WTC11 (cell line): ENCODE results near the gene PROCR. TPM values are rescaled to one million over a fixed set of nuclear protein-coding genes. Genes with fewer than 3 reads are reported as not detected.

Experiments used
- ATAC-seq: fragments of 200-7000 bp; cut with Tn5 transposase; 2 replicates; pipeline ENCODE4 v1.10.0; 2021; ENCODE audit warnings: mild to moderate bottlenecking, moderate library complexity
- CTCF ChIA-PET: fragments of 300-600 bp; sonication (Branson Sonifier 250); formaldehyde crosslinking; loops from one replicate; lab custom pipeline; 2021; ENCODE audit warnings: antibody characterized with exemption; lab: Charles Lee
- POLR2A ChIA-PET: fragments of 350-600 bp; sonication (Branson Sonifier 250); formaldehyde crosslinking; loops from one replicate; lab custom pipeline; 2021; ENCODE audit warnings: antibody characterized with exemption; lab: Charles Lee
- DNase-seq: peaks from one replicate; pipeline ENCODE4 v3.0.0; 2021; ENCODE audit warnings: low spot score
- H3K27ac Mint-ChIP-seq: 2 replicates; pipeline ENCODE4 v1.8.0; 2021; ENCODE audit warnings: mixed read lengths
- H3K27me3 Mint-ChIP-seq: 2 replicates; pipeline ENCODE4 v1.8.0; 2021; ENCODE audit warnings: low read depth, mild to moderate bottlenecking, moderate library complexity, mixed read lengths
- H3K36me3 Mint-ChIP-seq: 2 replicates; pipeline ENCODE4 v1.8.0; 2021; ENCODE audit warnings: mixed read lengths
- H3K4me1 Mint-ChIP-seq: 2 replicates; pipeline ENCODE4 v1.8.0; 2022; ENCODE audit warnings: mixed read lengths
- H3K4me3 Mint-ChIP-seq: 2 replicates; pipeline ENCODE4 v1.8.0; 2021; ENCODE audit warnings: mild to moderate bottlenecking, moderate library complexity, mixed read lengths
- H3K9me3 Mint-ChIP-seq: 2 replicates; pipeline ENCODE4 v1.8.0; 2021; ENCODE audit warnings: mixed read lengths
- ELF4 ChIP-seq: sonication (generic); formaldehyde crosslinking; IDR thresholded peaks from 2 replicates; pipeline ENCODE4 v1.8.1; 2022; ENCODE audit warnings: low read depth, mild to moderate bottlenecking, moderate library complexity, missing genetic modification reagents
- ETV6 ChIP-seq: sonication (generic); formaldehyde crosslinking; IDR thresholded peaks from 2 replicates; pipeline ENCODE4 v1.8.1; 2022; ENCODE audit warnings: mild to moderate bottlenecking, missing genetic modification reagents
- FOXK1 ChIP-seq: sonication (generic); formaldehyde crosslinking; IDR thresholded peaks from 2 replicates; pipeline ENCODE4 v1.8.0; 2022; ENCODE audit warnings: mild to moderate bottlenecking, moderate library complexity, missing genetic modification reagents
- FOXP1 ChIP-seq: sonication (generic); formaldehyde crosslinking; IDR thresholded peaks from 2 replicates; pipeline ENCODE4 v1.8.0; 2022; ENCODE audit warnings: missing genetic modification reagents, mild to moderate bottlenecking, moderate library complexity, borderline replicate concordance
- GRHL2 ChIP-seq: fragments of 250-450 bp; sonication (Bioruptor Pico); IDR thresholded peaks from 2 replicates; pipeline ENCODE4 v1.8.0; 2022; ENCODE audit warnings: mild to moderate bottlenecking, moderate library complexity; ENCODE audit not compliant: insufficient replicate concordance, severe bottlenecking
- JAZF1 ChIP-seq: fragments of 250-450 bp; sonication (Bioruptor Pico); IDR thresholded peaks from 2 replicates; pipeline ENCODE4 v1.9.0; 2021; ENCODE audit warnings: moderate library complexity, mild to moderate bottlenecking, inconsistent platforms
- NFE2L1 ChIP-seq: sonication (generic); formaldehyde crosslinking; IDR thresholded peaks from 2 replicates; pipeline ENCODE4 v1.8.1; 2023; ENCODE audit warnings: missing genetic modification reagents
- OVOL2 ChIP-seq: fragments of 250-450 bp; sonication (Bioruptor Pico); IDR thresholded peaks from 2 replicates; pipeline ENCODE4 v1.9.0; 2021; ENCODE audit warnings: mild to moderate bottlenecking, borderline replicate concordance
- PRRX2 ChIP-seq: fragments of 250-450 bp; sonication (Bioruptor Pico); IDR thresholded peaks from 2 replicates; pipeline ENCODE4 v1.8.0; 2021; ENCODE audit warnings: mild to moderate bottlenecking
- TCF7 ChIP-seq: sonication (generic); formaldehyde crosslinking; IDR thresholded peaks from 2 replicates; pipeline ENCODE4 v1.8.0; 2022; ENCODE audit warnings: mild to moderate bottlenecking, low read depth, missing genetic modification reagents, moderate library complexity
- TEAD1 ChIP-seq: sonication (generic); formaldehyde crosslinking; IDR thresholded peaks from 2 replicates; pipeline ENCODE4 v1.8.0; 2022; ENCODE audit warnings: mild to moderate bottlenecking, missing genetic modification reagents
- TEAD4 ChIP-seq: sonication (generic); formaldehyde crosslinking; IDR thresholded peaks from 2 replicates; pipeline ENCODE4 v1.8.0; 2022; ENCODE audit warnings: mild to moderate bottlenecking, missing genetic modification reagents
- ZBTB21 ChIP-seq: sonication (generic); formaldehyde crosslinking; IDR thresholded peaks from 2 replicates; pipeline ENCODE4 v1.8.1; 2023; ENCODE audit warnings: mild to moderate bottlenecking, missing genetic modification reagents, borderline replicate concordance
- ZNF396 ChIP-seq: fragments of 250-450 bp; sonication (Bioruptor Pico); IDR thresholded peaks from 2 replicates; pipeline ENCODE4 v1.8.0; 2021; ENCODE audit warnings: mild to moderate bottlenecking, moderate library complexity, borderline replicate concordance
- ZNF671 ChIP-seq: fragments of 250-450 bp; sonication (Bioruptor Pico); IDR thresholded peaks from 2 replicates; pipeline ENCODE4 v1.8.0; 2021; ENCODE audit warnings: mild to moderate bottlenecking
- total RNA-seq: library from RNA; stranded (reverse); gene quantifications from 3 replicates; pipeline ENCODE4 v1.2.3, GENCODE V29; 2021
- TF ChIP-seq, protein P1 (sequence below): sonication (generic); formaldehyde crosslinking; IDR thresholded peaks from 2 replicates; pipeline ENCODE4 v1.8.0; 2023; ENCODE audit warnings: missing genetic modification reagents, mild to moderate bottlenecking, borderline replicate concordance
- TF ChIP-seq, protein P2 (sequence below): sonication (generic); formaldehyde crosslinking; IDR thresholded peaks from 2 replicates; pipeline ENCODE4 v1.8.0; 2023; ENCODE audit warnings: mild to moderate bottlenecking, missing genetic modification reagents
- TF ChIP-seq, protein P3 (sequence below): sonication (generic); formaldehyde crosslinking; IDR thresholded peaks from 2 replicates; pipeline ENCODE4 v1.8.1; 2022; ENCODE audit warnings: mild to moderate bottlenecking, missing genetic modification reagents, moderate library complexity, borderline replicate concordance
- TF ChIP-seq, protein P4 (sequence below): fragments of 250-450 bp; sonication (Bioruptor Pico); IDR thresholded peaks from 2 replicates; pipeline ENCODE4 v1.9.0; 2021; ENCODE audit warnings: mild to moderate bottlenecking
- TF ChIP-seq, protein P5 (sequence below): sonication (generic); formaldehyde crosslinking; IDR thresholded peaks from 2 replicates; pipeline ENCODE4 v1.8.1; 2023; ENCODE audit warnings: mild to moderate bottlenecking, missing genetic modification reagents

PROCR gene
- total RNA-seq, 1 experiment from 2014 or later = 29.7 TPM

DNA sequence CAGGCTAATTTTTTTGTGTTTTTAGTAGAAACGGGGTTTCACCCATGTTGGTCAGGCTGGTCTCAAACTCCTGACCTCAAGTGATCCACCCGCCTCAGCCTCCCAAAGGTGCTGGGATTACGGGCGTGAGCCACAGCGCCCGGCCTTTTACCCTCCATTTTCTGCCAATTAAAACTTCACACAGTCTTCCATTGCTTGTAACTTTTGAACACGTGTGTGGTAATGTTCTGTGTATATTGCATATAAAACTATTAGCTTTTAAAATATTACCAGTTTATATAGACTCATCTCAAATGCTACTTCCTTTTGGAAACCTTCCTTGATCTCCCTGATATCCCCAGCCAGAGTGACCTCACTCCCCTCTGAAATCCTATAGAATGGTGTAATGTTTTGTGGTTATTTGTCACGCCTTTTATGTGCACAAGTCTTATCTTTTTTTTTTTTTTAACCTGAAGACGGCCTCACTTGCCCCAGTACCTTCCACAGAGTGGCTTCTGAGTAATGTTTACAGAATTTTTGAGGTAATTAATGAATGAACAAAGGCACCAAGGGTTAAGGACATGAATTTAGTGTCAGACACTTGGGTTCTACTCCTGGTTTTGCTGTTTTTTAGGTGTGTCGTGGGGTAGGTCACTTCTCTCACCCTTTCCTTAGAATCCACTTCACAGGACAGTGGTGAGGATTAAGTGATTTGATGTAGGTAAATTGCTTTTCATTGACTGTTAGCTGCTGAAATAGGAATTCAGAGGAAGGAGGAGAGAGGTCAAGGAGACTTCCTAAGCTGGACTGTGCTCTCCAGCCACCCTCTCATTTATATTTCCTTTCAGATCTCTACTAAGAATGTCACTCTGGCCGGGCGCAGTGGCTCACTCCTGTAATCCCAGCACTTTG is 43.4 kb downstream of the PROCR start:
- no peak for DNase-seq
- no peaks in the 10 kb centered on the region; the same call in 1 of the 2 replicates for H3K27me3 Mint-ChIP-seq
- no peak for ATAC-seq
- H3K36me3 Mint-ChIP-seq = no peaks in the 10 kb centered on the region
- no peaks in the 10 kb centered on the region for H3K4me1 Mint-ChIP-seq
- no peak overlapping the region for H3K4me3 Mint-ChIP-seq
- TF ChIP-seq, protein P1, sequence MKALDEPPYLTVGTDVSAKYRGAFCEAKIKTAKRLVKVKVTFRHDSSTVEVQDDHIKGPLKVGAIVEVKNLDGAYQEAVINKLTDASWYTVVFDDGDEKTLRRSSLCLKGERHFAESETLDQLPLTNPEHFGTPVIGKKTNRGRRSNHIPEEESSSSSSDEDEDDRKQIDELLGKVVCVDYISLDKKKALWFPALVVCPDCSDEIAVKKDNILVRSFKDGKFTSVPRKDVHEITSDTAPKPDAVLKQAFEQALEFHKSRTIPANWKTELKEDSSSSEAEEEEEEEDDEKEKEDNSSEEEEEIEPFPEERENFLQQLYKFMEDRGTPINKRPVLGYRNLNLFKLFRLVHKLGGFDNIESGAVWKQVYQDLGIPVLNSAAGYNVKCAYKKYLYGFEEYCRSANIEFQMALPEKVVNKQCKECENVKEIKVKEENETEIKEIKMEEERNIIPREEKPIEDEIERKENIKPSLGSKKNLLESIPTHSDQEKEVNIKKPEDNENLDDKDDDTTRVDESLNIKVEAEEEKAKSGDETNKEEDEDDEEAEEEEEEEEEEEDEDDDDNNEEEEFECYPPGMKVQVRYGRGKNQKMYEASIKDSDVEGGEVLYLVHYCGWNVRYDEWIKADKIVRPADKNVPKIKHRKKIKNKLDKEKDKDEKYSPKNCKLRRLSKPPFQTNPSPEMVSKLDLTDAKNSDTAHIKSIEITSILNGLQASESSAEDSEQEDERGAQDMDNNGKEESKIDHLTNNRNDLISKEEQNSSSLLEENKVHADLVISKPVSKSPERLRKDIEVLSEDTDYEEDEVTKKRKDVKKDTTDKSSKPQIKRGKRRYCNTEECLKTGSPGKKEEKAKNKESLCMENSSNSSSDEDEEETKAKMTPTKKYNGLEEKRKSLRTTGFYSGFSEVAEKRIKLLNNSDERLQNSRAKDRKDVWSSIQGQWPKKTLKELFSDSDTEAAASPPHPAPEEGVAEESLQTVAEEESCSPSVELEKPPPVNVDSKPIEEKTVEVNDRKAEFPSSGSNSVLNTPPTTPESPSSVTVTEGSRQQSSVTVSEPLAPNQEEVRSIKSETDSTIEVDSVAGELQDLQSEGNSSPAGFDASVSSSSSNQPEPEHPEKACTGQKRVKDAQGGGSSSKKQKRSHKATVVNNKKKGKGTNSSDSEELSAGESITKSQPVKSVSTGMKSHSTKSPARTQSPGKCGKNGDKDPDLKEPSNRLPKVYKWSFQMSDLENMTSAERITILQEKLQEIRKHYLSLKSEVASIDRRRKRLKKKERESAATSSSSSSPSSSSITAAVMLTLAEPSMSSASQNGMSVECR = no peak
- TF ChIP-seq ZNF396 (CRISPR knock-in tag) (no peak), ETV6 (CRISPR knock-in tag) (no peak), ZBTB21 (CRISPR knock-in tag) (no peak), FOXK1 (no peak)
- TF ChIP-seq, protein P2, sequence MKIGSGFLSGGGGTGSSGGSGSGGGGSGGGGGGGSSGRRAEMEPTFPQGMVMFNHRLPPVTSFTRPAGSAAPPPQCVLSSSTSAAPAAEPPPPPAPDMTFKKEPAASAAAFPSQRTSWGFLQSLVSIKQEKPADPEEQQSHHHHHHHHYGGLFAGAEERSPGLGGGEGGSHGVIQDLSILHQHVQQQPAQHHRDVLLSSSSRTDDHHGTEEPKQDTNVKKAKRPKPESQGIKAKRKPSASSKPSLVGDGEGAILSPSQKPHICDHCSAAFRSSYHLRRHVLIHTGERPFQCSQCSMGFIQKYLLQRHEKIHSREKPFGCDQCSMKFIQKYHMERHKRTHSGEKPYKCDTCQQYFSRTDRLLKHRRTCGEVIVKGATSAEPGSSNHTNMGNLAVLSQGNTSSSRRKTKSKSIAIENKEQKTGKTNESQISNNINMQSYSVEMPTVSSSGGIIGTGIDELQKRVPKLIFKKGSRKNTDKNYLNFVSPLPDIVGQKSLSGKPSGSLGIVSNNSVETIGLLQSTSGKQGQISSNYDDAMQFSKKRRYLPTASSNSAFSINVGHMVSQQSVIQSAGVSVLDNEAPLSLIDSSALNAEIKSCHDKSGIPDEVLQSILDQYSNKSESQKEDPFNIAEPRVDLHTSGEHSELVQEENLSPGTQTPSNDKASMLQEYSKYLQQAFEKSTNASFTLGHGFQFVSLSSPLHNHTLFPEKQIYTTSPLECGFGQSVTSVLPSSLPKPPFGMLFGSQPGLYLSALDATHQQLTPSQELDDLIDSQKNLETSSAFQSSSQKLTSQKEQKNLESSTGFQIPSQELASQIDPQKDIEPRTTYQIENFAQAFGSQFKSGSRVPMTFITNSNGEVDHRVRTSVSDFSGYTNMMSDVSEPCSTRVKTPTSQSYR (CRISPR knock-in tag) = no peak
- TF ChIP-seq, protein P3, sequence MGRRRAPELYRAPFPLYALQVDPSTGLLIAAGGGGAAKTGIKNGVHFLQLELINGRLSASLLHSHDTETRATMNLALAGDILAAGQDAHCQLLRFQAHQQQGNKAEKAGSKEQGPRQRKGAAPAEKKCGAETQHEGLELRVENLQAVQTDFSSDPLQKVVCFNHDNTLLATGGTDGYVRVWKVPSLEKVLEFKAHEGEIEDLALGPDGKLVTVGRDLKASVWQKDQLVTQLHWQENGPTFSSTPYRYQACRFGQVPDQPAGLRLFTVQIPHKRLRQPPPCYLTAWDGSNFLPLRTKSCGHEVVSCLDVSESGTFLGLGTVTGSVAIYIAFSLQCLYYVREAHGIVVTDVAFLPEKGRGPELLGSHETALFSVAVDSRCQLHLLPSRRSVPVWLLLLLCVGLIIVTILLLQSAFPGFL (CRISPR knock-in tag) = no peak
- ChIA-PET CTCF (interaction anchor here (1.6 to 2.8 kb wide), 3 partner anchors 70 to 119 kb away, joined by 7 to 12 read pairs (median 9); no protein-coding TSS in a partner anchor), POLR2A (interaction anchor here (0.8 kb wide), 1 partner anchor 24 kb away, joined by 3 read pairs; no protein-coding TSS in a partner anchor)
- H3K27ac Mint-ChIP-seq = no peak overlapping the region
- no peaks in the 10 kb centered on the region for H3K9me3 Mint-ChIP-seq

DNA sequence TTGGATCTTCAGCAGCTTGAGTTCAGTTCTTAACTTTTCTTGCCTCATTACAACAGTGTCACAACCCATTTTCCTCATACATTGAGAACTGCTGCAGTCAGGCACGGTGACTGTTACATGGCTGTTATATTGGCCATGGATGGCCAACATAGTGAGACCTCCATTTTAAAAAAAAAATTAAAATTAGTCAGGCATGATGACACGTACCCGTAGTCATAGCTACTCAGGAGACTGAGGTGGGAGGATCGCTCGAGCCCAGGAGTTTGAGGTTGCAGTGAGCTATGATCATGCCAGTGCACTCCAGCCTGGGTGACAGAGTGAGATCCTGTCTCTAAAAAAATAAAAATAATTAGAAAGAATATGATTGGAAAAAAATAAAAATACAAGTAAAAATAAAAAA is 44.7 kb downstream of the PROCR start:
- DNase-seq (no peak), ATAC-seq (no peak)
- Mint-ChIP-seq H3K4me1 (peaks cover 4% of the 10 kb centered on the region), H3K27me3 (no peaks in the 10 kb centered on the region; the same call in 1 of the 2 replicates), H3K36me3 (no peaks in the 10 kb centered on the region), H3K4me3 (no peak overlapping the region), H3K9me3 (no peaks in the 10 kb centered on the region), H3K27ac (no peak overlapping the region)
- ChIA-PET CTCF (interaction anchor here (1.1 to 1.8 kb wide), 3 partner anchors 70 to 120 kb away, joined by 5 to 9 read pairs (median 7); partner anchors contain the start of gene EDEM2), POLR2A (interaction anchor here (0.8 kb wide), 1 partner anchor 26 kb away, joined by 3 read pairs; no protein-coding TSS in a partner anchor)
- TF ChIP-seq PRRX2 (CRISPR knock-in tag) = no peak
- TF ChIP-seq ZNF396 (CRISPR knock-in tag) = no peak
- TF ChIP-seq ETV6 (CRISPR knock-in tag) = no peak
- no peak for TF ChIP-seq TEAD4
- TF ChIP-seq TCF7 = no peak
- TF ChIP-seq ELF4 = no peak
- no peak for TF ChIP-seq ZNF671 (CRISPR knock-in tag)
- TF ChIP-seq, protein P4, sequence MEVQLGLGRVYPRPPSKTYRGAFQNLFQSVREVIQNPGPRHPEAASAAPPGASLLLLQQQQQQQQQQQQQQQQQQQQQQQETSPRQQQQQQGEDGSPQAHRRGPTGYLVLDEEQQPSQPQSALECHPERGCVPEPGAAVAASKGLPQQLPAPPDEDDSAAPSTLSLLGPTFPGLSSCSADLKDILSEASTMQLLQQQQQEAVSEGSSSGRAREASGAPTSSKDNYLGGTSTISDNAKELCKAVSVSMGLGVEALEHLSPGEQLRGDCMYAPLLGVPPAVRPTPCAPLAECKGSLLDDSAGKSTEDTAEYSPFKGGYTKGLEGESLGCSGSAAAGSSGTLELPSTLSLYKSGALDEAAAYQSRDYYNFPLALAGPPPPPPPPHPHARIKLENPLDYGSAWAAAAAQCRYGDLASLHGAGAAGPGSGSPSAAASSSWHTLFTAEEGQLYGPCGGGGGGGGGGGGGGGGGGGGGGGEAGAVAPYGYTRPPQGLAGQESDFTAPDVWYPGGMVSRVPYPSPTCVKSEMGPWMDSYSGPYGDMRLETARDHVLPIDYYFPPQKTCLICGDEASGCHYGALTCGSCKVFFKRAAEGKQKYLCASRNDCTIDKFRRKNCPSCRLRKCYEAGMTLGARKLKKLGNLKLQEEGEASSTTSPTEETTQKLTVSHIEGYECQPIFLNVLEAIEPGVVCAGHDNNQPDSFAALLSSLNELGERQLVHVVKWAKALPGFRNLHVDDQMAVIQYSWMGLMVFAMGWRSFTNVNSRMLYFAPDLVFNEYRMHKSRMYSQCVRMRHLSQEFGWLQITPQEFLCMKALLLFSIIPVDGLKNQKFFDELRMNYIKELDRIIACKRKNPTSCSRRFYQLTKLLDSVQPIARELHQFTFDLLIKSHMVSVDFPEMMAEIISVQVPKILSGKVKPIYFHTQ = no peak
- TF ChIP-seq JAZF1 = no peak
- TF ChIP-seq, protein P5, sequence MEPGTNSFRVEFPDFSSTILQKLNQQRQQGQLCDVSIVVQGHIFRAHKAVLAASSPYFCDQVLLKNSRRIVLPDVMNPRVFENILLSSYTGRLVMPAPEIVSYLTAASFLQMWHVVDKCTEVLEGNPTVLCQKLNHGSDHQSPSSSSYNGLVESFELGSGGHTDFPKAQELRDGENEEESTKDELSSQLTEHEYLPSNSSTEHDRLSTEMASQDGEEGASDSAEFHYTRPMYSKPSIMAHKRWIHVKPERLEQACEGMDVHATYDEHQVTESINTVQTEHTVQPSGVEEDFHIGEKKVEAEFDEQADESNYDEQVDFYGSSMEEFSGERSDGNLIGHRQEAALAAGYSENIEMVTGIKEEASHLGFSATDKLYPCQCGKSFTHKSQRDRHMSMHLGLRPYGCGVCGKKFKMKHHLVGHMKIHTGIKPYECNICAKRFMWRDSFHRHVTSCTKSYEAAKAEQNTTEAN (CRISPR knock-in tag) = no peak
- TF ChIP-seq NFE2L1 (CRISPR knock-in tag) = no peak
- TF ChIP-seq FOXP1 (CRISPR knock-in tag) = no peak
- TF ChIP-seq OVOL2 (CRISPR knock-in tag) = no peak
- TF ChIP-seq TEAD1 = no peak
- TF ChIP-seq GRHL2 = no peak
